Sigmoid colon (tissue), 7 donors: ENCODE results near the gene ALS2. TPM values are rescaled to one million over a fixed set of nuclear protein-coding genes. Genes with fewer than 3 reads are reported as not detected.

Experiments used
- DNase-seq: peaks from one replicate; pipeline ENCODE4 v3.0.0-alpha.2; 2019
- H3K27ac ChIP-seq, 4 donors: fragments of 200-600 bp; sonication (generic); one replicate each; pipeline ENCODE4 v1.5.1; 2016 to 2019; ENCODE audit warnings: mild to moderate bottlenecking in 1 of 4
- H3K27me3 ChIP-seq, 3 donors: fragments of 200-600 bp; sonication (generic); one replicate each; pipeline ENCODE4 v1.5.1; 2019; ENCODE audit warnings: mild to moderate bottlenecking in 1 of 3
- H3K36me3 ChIP-seq, 4 donors: fragments of 200-600 bp; sonication (generic); one replicate each; pipeline ENCODE4 v1.5.1; 2016 to 2019
- H3K4me1 ChIP-seq, 4 donors: fragments of 200-600 bp; sonication (generic); one replicate each; pipeline ENCODE4 v1.5.1; 2017 to 2019
- H3K4me3 ChIP-seq, 4 donors: fragments of 200-600 bp; sonication (generic); one replicate each; pipeline ENCODE4 v1.5.1; 2017 to 2019; ENCODE audit warnings: mild to moderate bottlenecking in 2 of 4, moderate library complexity in 1 of 4
- H3K9me3 ChIP-seq, 4 donors: fragments of 200-600 bp in 3 of 4; sonication (generic) in 3 of 4; one replicate each; pipeline versions ENCODE4 v1.5.1 to v1.6.1; 2013 to 2019
- CTCF ChIP-seq, 4 experiments: fragments of 450-650 bp in 3 of 4; fragments of 200-600 bp in 1 of 4; IDR thresholded peaks; one replicate each; pipeline ENCODE4 v1.5.1; 2016 to 2019; ENCODE audit warnings: antibody characterized with exemption in 4 of 4, mild to moderate bottlenecking in 3 of 4, moderate library complexity in 2 of 4
- EP300 ChIP-seq, 4 donors: sonication (generic); formaldehyde crosslinking; IDR thresholded peaks; one replicate each; pipeline ENCODE4 v1.6.1; 2017; ENCODE audit warnings: antibody characterized with exemption in 4 of 4
- POLR2A ChIP-seq, 2 donors: fragments of 450-650 bp; IDR thresholded peaks; one replicate each; pipeline ENCODE4 v1.6.1; 2016; ENCODE audit warnings: antibody characterized with exemption in 2 of 2, mild to moderate bottlenecking in 2 of 2, moderate library complexity in 2 of 2
- POLR2AphosphoS5 ChIP-seq, 4 donors: sonication (generic); formaldehyde crosslinking; IDR thresholded peaks; one replicate each; pipeline ENCODE4 v1.6.1; 2017; ENCODE audit warnings: antibody characterized with exemption in 4 of 4
- WGBS, 2 donors: extraction: QIAGEN DNeasy Blood & Tissue Kit; methylation state at CpG; one replicate each; pipeline ENCODE4 v1.1.7; 2013; 5-methylcytosine and 5-hydroxymethylcytosine counted together
- intact Hi-C: fragments of 100-400 bp; cut with DNase I; formaldehyde crosslinking; loops from one replicate; pipeline ENCODE4 v1.15.1; 2023
- polyA plus RNA-seq, 3 donors: library from polyadenylated mRNA; stranded (reverse); fragments of 200-250 nt; gene quantifications; one replicate each; pipeline ENCODE4 v1.2.3, GENCODE V29; 2013
- total RNA-seq, 4 donors: library from RNA; depleted of rRNA; stranded (reverse); fragments of >200 nt; gene quantifications; one replicate each; pipeline ENCODE4 v1.1.0, GENCODE V29; 2016
- donor health status: healthy with polysubstance abuse.
- donor health status: Bipolar disorder and iron deficiency.
- donor health status: healthy.

ALS2 gene
- total and polyA plus RNA-seq, 7 donors = 3.0 to 20.9 (median 17.4) TPM

- intact Hi-C loops = no loop called here
- Histone ChIP-seq H3K36me3 (peaks cover 0 to 32% (median 13%) of the 10 kb centered on the region in 4 donors), H3K27ac (peak overlapping the region in 2 of 4 donors; percentile 11 to 20), H3K27me3 (no peaks in the 10 kb centered on the region), H3K4me3 (no peak overlapping the region), H3K9me3 (no peaks in the 10 kb centered on the region), H3K4me1 (no peaks in the 10 kb centered on the region)
- no peak for DNase-seq
- WGBS, 2 donors = 78 to 84% methylated on average over 2 of the region's 2 CpGs
- TF ChIP-seq CTCF (IDR thresholded peaks at IDR 0.05) = no peak
- TF ChIP-seq EP300 (IDR thresholded peaks at IDR 0.05) = no peak
- TF ChIP-seq POLR2AphosphoS5 (IDR thresholded peaks at IDR 0.05) = no peak
These were observed 82.8 kb downstream of the ALS2 start for GRCh38 chr2:201697899-201698298.

GRCh38 chr2:201696151-201696659 lies 84.5 kb downstream of the ALS2 start:
- WGBS, 2 donors = 83 to 85% methylated on average over 6 of the region's 6 CpGs
- TF ChIP-seq CTCF (IDR thresholded peaks at IDR 0.05) (no peak), POLR2AphosphoS5 (IDR thresholded peaks at IDR 0.05) (no peak), POLR2A (IDR thresholded peaks at IDR 0.05) (no peak), EP300 (IDR thresholded peaks at IDR 0.05) (no peak)
- intact Hi-C loops = no loop called here

GRCh38 chr2:201685156-201685555 lies 95.6 kb downstream of the ALS2 start:
- H3K4me1 ChIP-seq = no peaks in the 10 kb centered on the region
- H3K4me3 ChIP-seq = no peak overlapping the region
- no peaks in the 10 kb centered on the region for H3K36me3 ChIP-seq
- no peaks in the 10 kb centered on the region for H3K9me3 ChIP-seq
- WGBS, 2 donors = 90 to 92% methylated on average over 3 of the region's 3 CpGs
- no peak for TF ChIP-seq POLR2AphosphoS5 (IDR thresholded peaks at IDR 0.05)
- TF ChIP-seq EP300 (IDR thresholded peaks at IDR 0.05) = no peak
- no peak for TF ChIP-seq CTCF (IDR thresholded peaks at IDR 0.05)
- no peak for TF ChIP-seq POLR2A (IDR thresholded peaks at IDR 0.05)
- H3K27ac ChIP-seq = no peak overlapping the region
- no peak for DNase-seq
- H3K27me3 ChIP-seq = no peaks in the 10 kb centered on the region
- intact Hi-C loops = no loop called here

More at GRCh38 chr2:201696151-201696659, 84.5 kb downstream of the ALS2 start:
- DNase-seq = no peak
- H3K9me3 ChIP-seq = no peaks in the 10 kb centered on the region
- H3K36me3 ChIP-seq = peaks cover 0 to 15% (median 5%) of the 10 kb centered on the region in 4 donors
- H3K4me3 ChIP-seq = no peak overlapping the region
- no peak overlapping the region for H3K27ac ChIP-seq
- H3K4me1 ChIP-seq = no peaks in the 10 kb centered on the region
- no peaks in the 10 kb centered on the region for H3K27me3 ChIP-seq

GRCh38 chr2:201680743-201681142 lies 100.0 kb downstream of the ALS2 start:
- Histone ChIP-seq H3K9me3 (no peaks in the 10 kb centered on the region), H3K27me3 (no peaks in the 10 kb centered on the region), H3K27ac (no peak overlapping the region), H3K36me3 (no peaks in the 10 kb centered on the region), H3K4me1 (no peaks in the 10 kb centered on the region), H3K4me3 (no peak overlapping the region)
- 59 to 64% methylated on average over 9 of the region's 9 CpGs for WGBS, 2 donors
- intact Hi-C loops = no loop called here
- no peak for DNase-seq
- TF ChIP-seq EP300 (IDR thresholded peaks at IDR 0.05) = no peak
- no peak for TF ChIP-seq POLR2A (IDR thresholded peaks at IDR 0.05)
- TF ChIP-seq POLR2AphosphoS5 (IDR thresholded peaks at IDR 0.05) = no peak
- no peak for TF ChIP-seq CTCF (IDR thresholded peaks at IDR 0.05)

- intact Hi-C loops = no loop called here
These were observed 102.3 kb downstream of the ALS2 start for GRCh38 chr2:201678401-201678800.

More at GRCh38 chr2:201678401-201678800, 102.3 kb downstream of the ALS2 start:
- Histone ChIP-seq H3K27ac (no peak overlapping the region), H3K27me3 (no peaks in the 10 kb centered on the region), H3K4me1 (no peaks in the 10 kb centered on the region), H3K9me3 (no peaks in the 10 kb centered on the region), H3K4me3 (no peak overlapping the region), H3K36me3 (no peaks in the 10 kb centered on the region)
- no peak for TF ChIP-seq EP300 (IDR thresholded peaks at IDR 0.05)
- TF ChIP-seq CTCF (IDR thresholded peaks at IDR 0.05) = no peak
- TF ChIP-seq POLR2A (IDR thresholded peaks at IDR 0.05) = no peak
- no peak for TF ChIP-seq POLR2AphosphoS5 (IDR thresholded peaks at IDR 0.05)
- no peak for DNase-seq
- 79 to 84% methylated on average over 6 of the region's 6 CpGs for WGBS, 2 donors
